Testis (tissue), 2 donors: ENCODE measurements around the gene PNKP.

Experiments
- CTCF ChIP-seq, 3 experiments: fragments of 450-650 bp in 2 of 3; fragments of 200-600 bp in 1 of 3; sonication (generic) in 1 of 3; IDR thresholded peaks; one replicate each; pipeline ENCODE4 v1.5.1; 2016 to 2019; ENCODE audit warnings: antibody characterized with exemption in 3 of 3, mild to moderate bottlenecking in 2 of 3, moderate library complexity in 1 of 3
- POLR2A ChIP-seq: fragments of 450-650 bp; IDR thresholded peaks from one replicate; pipeline ENCODE4 v1.6.1; 2017; ENCODE audit warnings: antibody characterized with exemption, mild to moderate bottlenecking, moderate library complexity

- TF ChIP-seq POLR2A, result no peak
- TF ChIP-seq CTCF (IDR thresholded peaks at IDR 0.05), result no peak
Measured at GRCh38 chr19:49860336-49861102, 6.9 kb downstream of the PNKP start.
